NCI-H2107 (cell line): Measurements from ENCODE around the gene EDN1.

Experiments
- DNase-seq: peaks from one replicate; lab custom pipeline; 2025; lab: John Stamatoyannopoulos, UW

The EDN1 gene

DNA sequence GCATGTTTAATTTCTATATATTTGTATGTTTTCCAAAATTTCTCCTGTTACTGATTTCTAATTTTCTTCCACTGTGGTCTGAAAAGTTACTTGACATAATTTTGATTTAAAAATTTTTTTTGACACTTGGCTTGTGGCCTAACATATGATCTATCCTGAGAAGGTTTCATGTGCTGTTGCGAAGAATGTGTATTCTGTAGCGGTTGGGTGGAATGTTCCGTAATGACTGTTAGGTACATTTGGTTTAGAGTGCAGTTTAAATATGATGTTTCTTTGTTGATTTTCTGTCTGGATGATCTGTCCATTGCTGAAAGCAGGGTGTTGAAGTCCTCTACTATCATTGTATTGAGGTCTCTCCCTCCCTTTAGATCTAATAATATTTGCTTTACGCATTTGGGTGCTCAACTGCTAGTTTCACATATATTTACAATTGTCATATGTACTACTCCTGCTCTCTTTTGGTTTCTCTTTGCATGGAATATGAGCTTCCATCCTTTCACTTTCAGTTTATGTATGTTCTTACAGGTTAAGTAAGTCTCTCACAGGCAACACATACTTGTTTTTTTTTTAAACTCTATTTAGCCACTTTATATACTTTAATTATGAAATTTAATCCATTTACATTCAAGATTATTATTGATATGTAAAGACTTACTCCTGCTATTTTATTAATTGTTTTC lies 19.5 kb upstream of the EDN1 start:
- DNase-seq: no peak

DNA sequence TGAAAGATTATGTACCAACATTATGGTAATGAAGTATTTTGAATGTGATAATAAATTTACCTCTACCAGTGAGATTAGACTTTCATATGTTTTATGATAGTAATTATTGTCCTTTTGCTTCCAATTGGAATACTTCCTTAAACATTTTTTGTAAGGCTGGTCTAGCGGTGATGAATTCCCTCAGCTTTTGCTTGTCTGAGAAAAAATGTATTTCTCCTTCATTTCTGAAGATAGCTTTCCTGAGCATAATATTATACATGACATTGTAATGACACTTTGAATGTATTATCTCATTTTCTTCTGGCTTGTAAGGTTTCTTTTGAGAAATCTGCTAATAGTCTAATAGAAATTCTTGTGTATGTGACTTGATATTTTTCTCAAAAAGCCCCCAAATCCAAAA lies 18.6 kb upstream of the EDN1 start:
- no peak for DNase-seq

DNA sequence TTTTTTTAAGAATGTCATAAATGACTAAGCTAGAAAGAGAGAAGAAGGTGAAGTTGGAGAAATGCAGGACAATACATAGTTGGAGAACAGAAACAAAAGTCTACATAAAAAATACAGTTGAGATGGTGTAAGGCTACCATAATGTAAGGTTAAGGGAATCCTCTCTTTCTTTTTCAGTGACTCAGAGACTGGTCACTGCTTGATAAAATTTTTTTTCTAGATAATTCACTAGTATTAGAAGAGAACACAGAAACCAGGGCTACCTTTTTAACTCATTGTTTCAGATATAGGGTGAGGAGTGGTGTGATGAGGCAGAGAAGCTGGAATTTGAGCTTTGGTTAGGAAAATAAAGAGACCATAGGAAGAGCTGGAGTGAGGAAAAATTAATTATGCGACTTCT lies 18.2 kb upstream of the EDN1 start:
- no peak for DNase-seq

DNA sequence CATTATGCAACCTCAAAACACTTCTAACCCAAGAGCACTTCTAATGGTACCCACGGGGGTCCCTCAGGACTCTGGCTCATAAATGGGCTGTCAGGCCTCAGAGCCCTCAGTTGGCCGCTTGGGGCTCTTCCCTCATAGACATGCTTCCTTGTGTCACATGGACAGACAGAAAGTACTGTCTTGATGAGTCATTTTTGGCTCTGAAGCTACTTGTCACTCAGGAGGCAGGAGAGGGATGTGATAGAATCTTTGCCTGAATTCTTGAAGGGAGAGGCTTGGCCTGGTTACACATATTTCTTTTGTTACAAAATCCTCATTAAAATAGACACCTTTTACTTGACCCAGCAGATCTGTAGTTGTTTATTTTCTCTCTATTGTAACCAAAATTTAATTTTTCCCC lies 15.1 kb upstream of the EDN1 start:
- DNase-seq: no peak

DNA sequence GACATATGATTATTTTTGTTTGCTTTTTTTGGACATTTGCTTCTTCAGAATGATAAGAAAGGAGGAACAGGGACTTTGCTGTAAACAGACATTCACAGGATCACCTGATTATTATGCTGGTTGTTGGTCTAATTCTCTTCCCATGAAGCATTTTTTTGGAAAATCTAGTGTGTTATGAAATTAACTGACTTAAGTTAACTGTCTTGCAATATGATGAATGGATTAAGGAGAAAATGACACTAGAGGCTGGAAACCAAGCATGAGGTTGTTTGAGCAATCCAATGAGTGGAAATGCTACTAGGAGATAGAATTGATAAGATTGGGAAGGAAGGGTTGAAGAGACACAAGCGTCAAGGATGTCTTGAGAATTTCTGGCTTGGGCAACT lies 13.2 kb upstream of the EDN1 start:
- no peak for DNase-seq

DNA sequence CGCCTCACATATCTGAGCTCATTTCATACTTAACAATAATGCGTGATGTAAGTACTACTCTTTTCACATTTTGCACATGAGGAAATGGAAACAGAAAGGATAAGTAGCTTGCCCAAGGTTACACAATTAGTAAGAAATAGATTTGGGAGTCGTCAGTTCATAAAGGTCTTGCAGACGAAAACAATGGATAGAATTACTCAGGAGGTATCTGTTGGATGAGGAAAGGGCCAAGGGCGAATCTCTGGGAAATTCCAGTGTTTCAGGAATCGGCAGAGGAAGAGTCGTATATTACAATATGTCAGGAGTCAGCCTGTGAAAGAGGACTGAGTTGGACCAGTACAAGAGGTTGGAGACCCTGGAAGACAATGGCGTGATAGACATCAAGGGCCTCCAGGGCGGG lies 12.8 kb upstream of the EDN1 start:
- DNase-seq: no peak

DNA sequence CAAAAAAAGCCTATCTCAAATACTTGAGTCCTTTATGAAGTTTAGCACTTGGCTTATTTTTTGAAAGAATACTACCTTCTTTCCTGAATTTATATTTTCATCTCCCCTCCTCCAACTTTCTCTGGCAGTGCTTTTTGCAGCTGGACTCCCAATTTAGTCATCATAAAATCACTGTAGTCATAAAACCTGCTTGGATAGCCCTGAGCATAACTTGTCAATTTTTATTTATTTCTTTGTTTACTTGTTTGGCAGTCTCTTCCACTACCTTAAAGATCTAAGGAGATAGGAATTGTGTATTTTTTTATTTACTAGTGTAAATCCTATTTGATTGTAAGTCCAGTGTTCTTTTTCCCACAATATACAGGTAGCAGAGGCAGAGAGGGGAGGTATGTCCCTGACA lies 11.2 kb upstream of the EDN1 start:
- DNase-seq: no peak

DNA sequence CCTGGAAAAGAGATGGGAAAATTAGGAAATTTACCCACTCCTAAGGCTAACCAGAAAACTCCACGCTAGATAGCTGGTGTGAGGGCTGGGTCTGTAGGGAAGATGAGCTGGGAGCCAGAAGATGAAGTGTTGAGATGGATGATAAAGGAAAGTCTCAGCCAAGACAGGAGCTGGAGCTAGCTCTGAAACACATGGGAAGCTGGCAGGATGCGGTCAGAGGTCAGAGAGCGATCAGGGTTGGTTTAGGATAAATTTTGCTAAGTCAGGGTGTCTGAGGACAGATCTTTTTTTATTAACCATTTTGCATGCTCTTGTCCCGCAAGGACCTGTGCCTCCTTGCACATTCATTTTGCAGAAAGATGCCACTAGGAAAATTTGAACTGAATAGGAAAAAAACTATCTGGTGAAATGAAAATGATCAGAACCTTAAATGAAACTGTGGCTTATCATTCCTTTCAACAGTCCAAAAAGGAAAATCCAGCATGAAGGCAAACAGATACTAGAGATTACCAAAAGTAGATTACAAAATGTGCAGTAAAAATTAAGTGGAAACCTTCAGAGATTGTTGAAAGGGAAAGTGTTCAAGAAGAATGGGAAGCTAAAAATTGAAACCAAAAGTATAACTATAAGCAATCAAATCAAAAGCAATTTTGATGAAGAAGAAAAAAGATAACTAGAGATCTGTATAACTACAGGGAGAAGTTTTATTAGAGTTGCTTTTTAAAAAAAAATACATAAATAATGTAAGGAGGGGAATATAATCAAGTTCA lies 10.7 kb upstream of the EDN1 start:
- no peak for DNase-seq

DNA sequence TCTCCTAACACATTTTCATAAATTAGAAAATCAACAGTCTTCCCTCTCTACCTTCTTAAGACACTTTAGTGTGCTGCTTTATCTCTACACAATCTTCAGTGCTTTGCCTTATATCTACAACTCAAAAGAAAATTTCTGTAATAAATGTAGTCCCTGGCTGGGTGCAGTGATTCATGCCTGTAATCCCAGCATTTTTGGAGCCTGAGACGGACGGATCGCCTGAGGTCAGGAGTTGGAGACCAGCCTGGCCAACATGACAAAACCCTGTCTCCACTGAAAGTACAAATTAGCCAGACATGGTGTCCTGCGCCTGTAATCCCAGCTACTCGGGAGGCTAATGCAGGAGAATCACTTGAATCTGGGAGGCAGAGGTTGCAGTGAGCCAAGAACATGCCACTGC lies 9.7 kb upstream of the EDN1 start:
- no peak for DNase-seq

DNA sequence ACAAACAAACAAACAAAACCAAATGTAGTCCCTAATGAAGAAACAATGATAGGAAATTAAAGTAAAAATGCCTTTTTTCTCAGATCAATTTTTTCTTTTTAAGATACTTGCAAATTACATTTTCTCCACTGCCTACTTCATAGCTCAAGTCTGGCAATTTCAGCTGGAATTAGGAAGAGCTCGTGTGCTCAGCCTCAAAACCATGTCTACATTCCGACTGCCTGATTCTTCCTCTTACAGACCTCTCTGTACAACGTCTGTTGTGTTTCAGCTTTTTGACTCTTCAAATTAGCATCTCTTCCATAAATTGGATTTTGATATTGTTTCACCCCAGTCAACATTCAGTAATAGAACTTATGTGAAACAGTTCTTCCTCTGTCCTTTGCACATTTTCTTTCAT lies 9.3 kb upstream of the EDN1 start:
- no peak for DNase-seq

DNA sequence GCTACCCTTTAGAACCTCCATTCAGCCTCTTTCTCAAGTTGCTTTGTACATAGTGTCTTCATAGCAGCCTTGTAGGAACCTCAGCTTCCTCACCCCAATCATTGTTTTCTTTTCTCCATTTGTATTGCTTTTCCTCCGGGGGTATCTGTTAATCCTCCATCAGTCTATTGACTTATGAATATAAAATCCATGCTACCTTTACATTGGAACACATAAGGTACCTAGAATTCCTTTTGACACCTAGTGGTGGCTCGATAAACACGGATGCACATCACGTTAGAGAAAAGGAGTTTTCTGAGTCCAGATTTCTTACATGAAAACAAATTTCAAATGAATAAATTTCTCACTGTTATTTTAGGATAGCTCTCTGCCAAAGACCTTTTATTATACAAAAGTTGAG lies 6.3 kb upstream of the EDN1 start:
- no peak for DNase-seq

DNA sequence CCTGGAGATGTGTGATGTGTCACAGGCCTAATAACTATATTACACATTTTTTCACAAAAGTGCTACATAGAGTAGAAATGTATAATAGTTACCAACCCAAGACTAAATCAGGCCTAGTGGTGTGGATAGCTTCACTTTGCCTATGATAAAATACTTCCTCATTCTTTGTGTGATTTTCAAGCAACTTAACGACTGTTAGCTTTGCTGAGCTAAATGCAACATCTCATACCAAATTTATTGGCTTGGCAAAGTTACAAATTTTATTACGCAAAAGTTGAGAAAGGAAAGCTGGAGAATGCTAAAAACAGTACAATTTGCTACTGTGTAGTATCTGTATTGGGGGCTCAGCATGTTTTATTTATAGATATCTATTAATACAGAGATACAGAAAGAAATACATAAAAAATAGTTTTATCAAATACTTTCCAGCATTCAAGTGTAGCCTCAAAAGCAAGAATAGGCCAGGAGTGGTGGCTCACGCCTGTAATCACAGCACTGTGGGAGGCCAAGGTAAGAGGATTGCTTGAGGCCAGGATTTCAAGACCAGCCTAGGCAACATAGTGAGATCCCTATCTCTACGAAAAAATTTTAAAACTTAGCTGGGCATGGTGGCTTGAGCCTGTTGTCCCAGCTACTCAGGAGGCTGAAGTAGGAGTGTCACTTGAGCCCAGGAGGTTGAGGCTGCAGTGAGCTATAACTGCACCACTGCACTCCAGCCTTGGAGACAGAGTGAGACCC lies 3.6 kb upstream of the EDN1 start:
- no peak for DNase-seq

DNA sequence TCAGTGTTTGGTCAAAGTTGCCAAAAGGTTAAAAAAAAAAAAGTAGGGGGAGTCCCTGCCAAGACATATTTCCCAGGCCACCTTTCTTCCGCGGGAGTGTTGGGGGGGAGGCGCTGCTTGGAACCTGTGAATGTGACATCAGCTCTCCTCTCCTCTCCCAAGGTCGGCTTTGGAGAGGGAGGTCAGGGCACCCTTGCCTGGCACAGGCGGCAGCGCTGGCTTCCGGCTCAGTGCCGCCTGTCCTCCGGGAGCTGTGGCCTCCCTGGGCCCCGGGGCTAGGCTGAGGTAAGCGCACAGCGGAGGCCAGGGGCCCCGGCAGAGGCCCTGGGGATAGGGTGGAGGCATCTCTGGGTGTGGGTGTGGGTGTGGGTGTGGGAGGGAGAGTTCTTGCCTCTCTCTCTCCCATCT lies 1.9 kb upstream of the EDN1 start:
- no peak for DNase-seq

DNA sequence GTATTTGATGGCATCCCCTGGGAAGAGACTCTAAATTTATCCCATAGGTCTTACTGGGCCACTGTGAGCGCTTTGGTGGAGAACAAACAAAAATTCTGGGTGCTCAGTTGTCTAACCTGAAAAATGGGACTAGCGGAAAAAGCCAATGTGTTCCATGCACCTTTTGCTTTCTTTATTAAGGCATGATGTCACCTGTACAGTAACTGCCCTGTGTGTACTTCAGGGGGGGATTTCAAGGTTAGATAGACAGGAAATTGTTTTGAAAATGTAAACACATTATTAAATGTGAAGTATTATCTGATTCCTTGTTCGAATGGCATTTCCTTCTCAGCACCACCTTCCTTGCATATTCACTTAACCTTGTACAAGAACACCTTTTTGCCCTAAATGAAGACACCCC lies 1.2 kb upstream of the EDN1 start:
- no peak for DNase-seq

DNA sequence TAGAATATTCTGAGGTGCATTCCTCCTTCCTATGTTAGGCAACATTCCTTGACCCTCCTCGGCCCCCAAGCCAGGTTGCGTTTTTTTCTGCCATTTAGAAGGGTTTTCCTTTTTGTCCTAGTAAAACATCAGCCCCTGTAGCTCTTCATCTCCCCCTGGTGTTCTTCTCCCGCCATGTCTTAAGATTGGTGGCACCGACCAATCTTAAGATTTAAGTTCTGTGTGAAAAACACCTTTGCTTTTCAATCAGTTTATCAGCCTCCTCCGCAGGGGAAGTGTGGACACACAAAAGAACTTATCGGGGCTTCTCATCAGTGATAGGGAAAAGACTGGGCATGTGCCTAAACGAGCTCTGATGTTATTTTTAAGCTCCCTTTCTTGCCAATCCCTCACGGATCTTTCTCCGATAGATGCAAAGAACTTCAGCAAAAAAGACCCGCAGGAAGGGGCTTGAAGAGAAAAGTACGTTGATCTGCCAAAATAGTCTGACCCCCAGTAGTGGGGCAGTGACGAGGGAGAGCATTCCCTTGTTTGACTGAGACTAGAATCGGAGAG lies 719 bp upstream of the EDN1 start:
- DNase-seq: no peak

DNA sequence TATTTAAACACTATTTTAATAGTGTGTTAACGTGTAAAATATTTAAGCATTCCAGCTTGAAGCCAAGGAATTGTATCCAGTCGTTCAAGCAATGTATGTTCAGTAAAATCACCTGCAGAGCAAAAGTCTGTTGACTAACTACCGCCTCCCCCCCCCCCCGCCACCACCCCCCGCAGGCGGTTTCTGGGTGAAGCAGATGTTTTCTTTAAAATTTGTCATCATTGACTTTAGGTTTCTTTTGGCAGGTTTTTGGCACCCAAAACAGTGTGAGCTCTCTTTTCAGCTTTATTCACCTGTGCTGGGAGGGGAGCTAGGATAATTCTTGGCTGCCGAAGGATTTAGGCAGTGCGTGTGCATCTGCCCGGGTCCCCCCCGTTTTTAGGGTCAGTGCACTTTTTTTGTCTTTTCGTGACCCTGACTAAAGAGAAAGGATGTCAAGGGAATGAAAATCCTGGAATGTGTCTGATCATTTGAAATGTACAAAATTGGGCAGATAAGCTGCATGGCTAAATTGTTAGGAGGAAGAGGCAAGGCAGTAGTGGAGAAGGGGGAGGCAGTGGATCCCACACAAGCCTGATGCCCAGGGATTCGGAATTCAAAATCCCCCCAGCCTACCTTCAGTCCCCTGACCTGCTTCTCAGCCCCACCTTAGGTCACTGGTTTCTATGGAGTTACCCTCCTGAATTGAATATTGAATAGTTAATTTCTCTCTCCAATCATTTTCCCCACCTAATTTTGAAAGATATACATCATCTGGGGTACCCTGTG lies 1.1 kb downstream of the EDN1 start:
- DNase-seq: no peak

DNA sequence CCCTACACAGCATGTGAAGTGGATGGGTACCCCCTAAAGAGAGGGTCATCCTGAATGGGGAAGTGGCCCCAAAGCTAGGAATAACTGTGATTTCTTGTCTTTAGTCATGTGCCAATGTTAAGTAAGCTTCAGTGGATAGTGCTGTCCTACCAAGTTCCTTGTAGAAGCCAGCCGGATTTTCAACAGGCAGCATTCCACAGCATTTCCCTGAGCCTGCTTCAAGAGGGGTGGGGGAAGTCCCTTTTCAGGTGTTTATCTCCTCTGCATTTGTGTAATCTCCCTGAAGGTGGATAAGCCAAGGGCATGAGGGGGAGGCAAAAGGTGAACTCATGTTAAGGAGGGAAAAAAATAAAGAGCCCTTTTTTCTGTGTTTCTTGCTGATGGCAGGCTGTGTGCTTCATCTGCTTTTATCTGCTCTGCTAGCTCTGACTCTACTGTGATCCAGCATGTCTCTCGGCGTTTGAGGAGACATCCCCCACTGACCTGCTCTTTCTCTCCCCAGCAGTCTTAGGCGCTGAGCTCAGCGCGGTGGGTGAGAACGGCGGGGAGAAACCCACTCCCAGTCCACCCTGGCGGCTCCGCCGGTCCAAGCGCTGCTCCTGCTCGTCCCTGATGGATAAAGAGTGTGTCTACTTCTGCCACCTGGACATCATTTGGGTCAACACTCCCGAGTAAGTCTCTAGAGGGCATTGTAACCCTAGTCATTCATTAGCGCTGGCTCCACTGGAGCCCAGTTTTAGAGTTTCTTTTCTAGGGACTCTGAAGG lies 1.9 kb downstream of the EDN1 start:
- DNase-seq: no peak

DNA sequence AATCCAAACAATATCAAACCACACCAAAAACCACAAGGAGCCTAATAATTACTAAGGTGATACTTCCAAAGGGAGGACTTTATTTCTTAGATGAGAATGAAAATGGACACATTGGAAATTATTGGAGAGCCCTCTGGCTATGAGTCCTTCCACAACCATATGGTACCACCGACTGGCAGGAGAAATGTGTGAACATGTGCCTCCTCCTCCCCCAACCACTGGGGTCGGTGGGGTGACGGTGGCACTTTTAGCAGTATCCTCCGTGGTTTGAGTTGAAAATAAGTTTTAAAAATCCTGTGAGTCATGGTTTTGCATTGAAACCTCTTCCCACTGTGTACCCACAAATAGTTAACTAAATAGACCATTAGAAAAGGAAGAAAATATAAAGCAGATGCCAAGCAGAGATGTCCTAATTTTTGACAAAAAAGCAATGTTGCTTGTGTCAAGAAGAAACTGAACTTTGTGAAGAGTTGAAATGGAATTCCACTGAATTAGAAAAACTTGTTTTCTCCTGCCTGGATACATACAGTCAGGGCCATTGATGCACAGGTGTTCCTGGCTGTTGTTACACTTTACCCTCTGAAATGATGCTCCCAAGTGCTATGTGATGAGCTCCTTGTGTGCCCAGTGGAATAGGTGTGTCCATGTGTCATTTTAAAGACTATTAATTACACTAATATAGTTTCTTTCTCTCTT lies 3.2 kb downstream of the EDN1 start:
- DNase-seq: no peak

DNA sequence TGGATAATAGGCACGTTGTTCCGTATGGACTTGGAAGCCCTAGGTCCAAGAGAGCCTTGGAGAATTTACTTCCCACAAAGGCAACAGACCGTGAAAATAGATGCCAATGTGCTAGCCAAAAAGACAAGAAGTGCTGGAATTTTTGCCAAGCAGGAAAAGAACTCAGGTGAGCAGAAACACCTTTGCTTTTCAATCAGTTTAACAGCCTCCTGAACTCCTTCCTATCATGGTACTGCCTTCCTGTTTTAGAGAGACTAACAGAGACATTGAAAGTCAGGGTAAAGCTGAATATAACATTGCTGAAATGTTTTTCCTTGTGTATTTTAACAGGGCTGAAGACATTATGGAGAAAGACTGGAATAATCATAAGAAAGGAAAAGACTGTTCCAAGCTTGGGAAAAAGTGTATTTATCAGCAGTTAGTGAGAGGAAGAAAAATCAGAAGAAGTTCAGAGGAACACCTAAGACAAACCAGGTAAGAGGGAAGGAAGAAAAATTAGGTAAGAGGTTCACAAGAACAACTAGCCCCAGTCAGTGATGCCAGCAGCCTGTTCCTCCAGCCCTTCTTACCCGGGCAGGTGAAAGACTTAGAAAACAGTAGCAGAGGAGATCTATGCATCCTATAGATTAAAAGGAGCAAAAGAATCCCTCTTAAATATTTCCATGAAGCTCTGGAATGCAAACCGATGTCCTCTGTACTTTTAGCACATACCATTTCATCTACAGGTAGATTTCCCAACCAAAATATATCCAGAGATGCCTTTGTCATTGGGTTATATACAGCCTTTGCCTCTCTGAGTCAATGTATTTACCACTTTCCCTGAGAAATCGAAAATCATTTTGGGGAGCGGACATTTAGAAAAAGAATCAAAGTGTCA lies 4.0 kb downstream of the EDN1 start:
- DNase-seq: no peak
